Psoas muscle (tissue), 8 donors: ENCODE results near the gene ADAM15. TPM values are rescaled to one million over a fixed set of nuclear protein-coding genes. Genes with fewer than 3 reads are reported as not detected.

Experiments used
- ATAC-seq, 4 donors: fragments of 200-7000 bp; cut with Tn5 transposase; one replicate each; pipeline ENCODE4 v1.9.1; 2020; ENCODE audit warnings: moderate library complexity in 3 of 4, mild to moderate bottlenecking in 2 of 4
- DNase-seq, 2 donors: peaks; one replicate each; pipeline ENCODE4 v3.0.0-alpha.2; 2020
- H3K27ac ChIP-seq: fragments of 200-600 bp; one replicate; pipeline ENCODE4 v1.8.0; 2022
- H3K27me3 ChIP-seq, 3 donors: fragments of 200-600 bp in 1 of 3; one replicate each; pipeline versions ENCODE4 v1.6.1 to v1.8.0; 2013 to 2022; ENCODE audit warnings: low read length in 2 of 3, mild to moderate bottlenecking in 2 of 3, moderate library complexity in 1 of 3; ENCODE audit not compliant: insufficient read depth in 3 of 3
- H3K36me3 ChIP-seq, 2 donors: fragments of 200-600 bp in 1 of 2; one replicate each; pipeline versions ENCODE4 v1.6.1 to v1.8.0; 2013 to 2022; ENCODE audit warnings: low read depth in 1 of 2, mild to moderate bottlenecking in 1 of 2, moderate library complexity in 1 of 2; ENCODE audit not compliant: insufficient read depth in 1 of 2
- H3K4me1 ChIP-seq: fragments of 200-600 bp; one replicate; pipeline ENCODE4 v1.8.0; 2022
- H3K4me3 ChIP-seq: fragments of 200-600 bp; one replicate; pipeline ENCODE4 v1.8.0; 2022; ENCODE audit warnings: mild to moderate bottlenecking
- H3K9me3 ChIP-seq: fragments of 200-600 bp; one replicate; pipeline ENCODE4 v1.8.0; 2022
- WGBS, 3 donors: extraction: QIAGEN DNeasy Blood & Tissue Kit; methylation state at CpG; one replicate each; pipeline versions ENCODE4 v1.1.6 to v1.1.7; 2013; 5-methylcytosine and 5-hydroxymethylcytosine counted together
- intact Hi-C, 2 donors: fragments of 100-400 bp; cut with DNase I; formaldehyde crosslinking; loops; one replicate each; pipeline versions ENCODE4 v1.11.0 to v1.14.2; 2022
- polyA plus RNA-seq, 3 donors: library from polyadenylated mRNA; stranded (reverse); fragments of 200-250 nt; gene quantifications; one replicate each; pipeline ENCODE4 v1.2.3, GENCODE V29; 2013
- total RNA-seq, 4 donors: library from RNA; stranded (reverse); fragmentation: NEBNext Ultra II Directional in 2 of 4; extraction: Animal tissue kit (Norgen Biotek cat#: 25700) in 2 of 4; gene quantifications; one replicate each; pipeline versions ENCODE4 v1.2.1 to v1.2.4, GENCODE V29; 2021 to 2023
- TF ChIP-seq, protein P1 (sequence below): fragments of 200-600 bp; IDR thresholded peaks from one replicate; pipeline ENCODE4 v1.8.0; 2022; ENCODE audit warnings: antibody characterized with exemption
- donor health status: healthy with polysubstance abuse.
- donor health status: DM: no; HTN: no; CAD: no; lungs with moderate emphysema.
- donor health status: Bipolar disorder and iron deficiency.
- donor health status: healthy.
- donor health status: DM: yes; HTN: yes; CAD: no.
- donor health status: DM: no; HTN: no; CAD: no.
- donor health status: DM: no; HTN: no; CAD: no.
- donor health status: DM: yes; HTN: yes; CAD: no.

ADAM15 gene
- total and polyA plus RNA-seq, 7 donors: 33.2 to 50.9 (median 45.4) TPM

GRCh38 chr1:155038602-155039307 is 12.4 kb upstream of the ADAM15 start:
- Histone ChIP-seq H3K4me1 (no peaks in the 10 kb centered on the region), H3K4me3 (no peak overlapping the region), H3K27me3 (no peaks in the 10 kb centered on the region), H3K9me3 (no peaks in the 10 kb centered on the region), H3K36me3 (no peaks in the 10 kb centered on the region), H3K27ac (no peak overlapping the region)
- ATAC-seq: peak; percentile 31 to 68 (median 53)
- no peak for DNase-seq
- intact Hi-C loops: no loop called here
- TF ChIP-seq, protein P1, sequence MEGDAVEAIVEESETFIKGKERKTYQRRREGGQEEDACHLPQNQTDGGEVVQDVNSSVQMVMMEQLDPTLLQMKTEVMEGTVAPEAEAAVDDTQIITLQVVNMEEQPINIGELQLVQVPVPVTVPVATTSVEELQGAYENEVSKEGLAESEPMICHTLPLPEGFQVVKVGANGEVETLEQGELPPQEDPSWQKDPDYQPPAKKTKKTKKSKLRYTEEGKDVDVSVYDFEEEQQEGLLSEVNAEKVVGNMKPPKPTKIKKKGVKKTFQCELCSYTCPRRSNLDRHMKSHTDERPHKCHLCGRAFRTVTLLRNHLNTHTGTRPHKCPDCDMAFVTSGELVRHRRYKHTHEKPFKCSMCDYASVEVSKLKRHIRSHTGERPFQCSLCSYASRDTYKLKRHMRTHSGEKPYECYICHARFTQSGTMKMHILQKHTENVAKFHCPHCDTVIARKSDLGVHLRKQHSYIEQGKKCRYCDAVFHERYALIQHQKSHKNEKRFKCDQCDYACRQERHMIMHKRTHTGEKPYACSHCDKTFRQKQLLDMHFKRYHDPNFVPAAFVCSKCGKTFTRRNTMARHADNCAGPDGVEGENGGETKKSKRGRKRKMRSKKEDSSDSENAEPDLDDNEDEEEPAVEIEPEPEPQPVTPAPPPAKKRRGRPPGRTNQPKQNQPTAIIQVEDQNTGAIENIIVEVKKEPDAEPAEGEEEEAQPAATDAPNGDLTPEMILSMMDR: no peak
- 49 to 65% (median 56%) methylated on average over 8 of the region's 8 CpGs for WGBS, 3 donors

- Histone ChIP-seq H3K4me3 (no peak overlapping the region), H3K27me3 (no peaks in the 10 kb centered on the region), H3K4me1 (no peaks in the 10 kb centered on the region), H3K9me3 (no peaks in the 10 kb centered on the region), H3K27ac (no peak overlapping the region), H3K36me3 (no peaks in the 10 kb centered on the region)
- ATAC-seq: no peak
- intact Hi-C loops: no loop called here
- DNase-seq: no peak
- 78 to 86% (median 83%) methylated on average over 4 of the region's 4 CpGs for WGBS, 3 donors
- TF ChIP-seq, protein P1: no peak
Measured at GRCh38 chr1:155039308-155039669, 11.8 kb upstream of the ADAM15 start.

DNA sequence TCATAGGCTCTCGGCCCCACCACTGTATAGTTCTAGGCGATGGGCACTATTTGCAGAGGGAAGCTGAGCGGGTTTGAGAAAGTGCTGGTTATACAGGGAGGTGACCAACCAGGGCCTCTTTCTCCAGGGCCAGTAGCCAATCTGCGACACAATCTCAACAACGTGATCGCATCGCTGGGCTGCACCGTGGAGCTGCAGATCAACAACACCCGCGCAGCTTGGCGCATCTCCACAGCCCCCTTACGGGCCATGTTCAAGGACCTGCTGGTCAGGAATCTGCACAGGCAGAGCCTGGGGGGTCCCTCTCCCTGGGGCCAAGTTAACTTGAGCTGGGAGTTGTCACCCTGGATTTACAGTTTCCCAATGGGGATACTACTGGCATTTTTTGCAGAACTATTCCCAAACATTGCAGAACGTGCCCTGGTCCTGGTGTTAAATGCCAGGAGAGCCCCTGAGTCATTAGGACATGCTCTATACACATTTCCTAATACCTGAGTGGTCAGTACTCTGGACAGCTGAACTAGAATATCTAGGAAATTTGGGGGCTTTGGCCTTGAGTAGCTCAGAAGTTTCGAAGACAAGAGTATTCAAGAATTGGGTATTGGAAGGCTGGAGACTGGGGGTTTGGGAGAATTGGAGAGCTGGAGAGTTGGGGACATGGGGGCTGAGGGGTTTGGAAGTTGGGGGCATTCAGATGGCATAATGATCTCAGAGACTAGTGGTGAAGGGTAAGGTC is 10.6 kb upstream of the ADAM15 start:
- Histone ChIP-seq H3K27me3 (no peaks in the 10 kb centered on the region), H3K9me3 (no peaks in the 10 kb centered on the region), H3K27ac (no peak overlapping the region), H3K4me3 (no peak overlapping the region), H3K36me3 (no peaks in the 10 kb centered on the region), H3K4me1 (peaks cover 8% of the 10 kb centered on the region)
- ATAC-seq (no peak), DNase-seq (no peak)
- 83 to 86% (median 84%) methylated on average over 14 of the region's 14 CpGs for WGBS, 3 donors
- TF ChIP-seq, protein P1: no peak
- intact Hi-C loops: loop anchor here in 1 of 2 donors (5.0 kb wide), 1 partner anchor 42 kb away; no protein-coding TSS in a partner anchor

- Histone ChIP-seq H3K27me3 (no peaks in the 10 kb centered on the region), H3K36me3 (no peaks in the 10 kb centered on the region), H3K4me3 (no peak overlapping the region), H3K27ac (no peak overlapping the region), H3K9me3 (no peaks in the 10 kb centered on the region), H3K4me1 (peaks cover 8% of the 10 kb centered on the region)
- DNase-seq (no peak), ATAC-seq (no peak)
- TF ChIP-seq, protein P1: no peak
- intact Hi-C loops: loop anchor here in 1 of 2 donors (5.0 kb wide), 1 partner anchor 40 kb away; no protein-coding TSS in a partner anchor
- 86 to 91% (median 88%) methylated on average over 5 of the region's 5 CpGs for WGBS, 3 donors
Measured at GRCh38 chr1:155042789-155043188, 8.3 kb upstream of the ADAM15 start.
